Measurements from ENCODE around the gene STAG1. TPM values are rescaled to one million over a fixed set of nuclear protein-coding genes. Genes with fewer than 3 reads are reported as not detected.
"Not testable (repeated sequence)": the region's sequence is repeated elsewhere in the genome, so short reads cannot be mapped to it uniquely, and the experiment has no call there.

The STAG1 gene
- total and polyA plus RNA-seq, 12 donors: 7.5 to 39.8 (median 24.6) TPM

- 27 to 36% (median 34%) methylated on average over 3 of the region's 3 CpGs for WGBS, 4 donors
Measured at GRCh38 chr3:136516656-136517055, 235.5 kb downstream of the STAG1 start.

GRCh38 chr3:136516095-136516494, 236.1 kb downstream of the STAG1 start:
- H3K9me3 ChIP-seq (replicated peaks in 1 of 3): peaks cover 0 to 12% (median 0%) of the 10 kb centered on the region in 3 donors
- peak overlapping the region in 1 of 5 donors; percentile 4 for H3K27ac ChIP-seq
- H3K4me3 ChIP-seq: no peak overlapping the region
- peaks cover 14 to 35% of the 10 kb centered on the region in 2 donors for H3K4me1 ChIP-seq (replicated peaks in 1 of 2)
- intact Hi-C loops (cut with DNase I): no loop called here
- peak in 1 of 7 donors; percentile 10 for DNase-seq
- WGBS, 4 donors: 61 to 71% (median 69%) methylated on average over 5 of the region's 5 CpGs
- no peaks in the 10 kb centered on the region for H3K27me3 ChIP-seq
- no peaks in the 10 kb centered on the region for H3K36me3 ChIP-seq (replicated peaks in 1 of 2)
- TF ChIP-seq POLR2A (IDR thresholded peaks at IDR 0.05) (no peak), CTCF (IDR thresholded peaks at IDR 0.05) (no peak)

More at GRCh38 chr3:136516656-136517055, 235.5 kb downstream of the STAG1 start:
- TF ChIP-seq CTCF (IDR thresholded peaks at IDR 0.05): no peak
- TF ChIP-seq POLR2A (IDR thresholded peaks at IDR 0.05): no peak
- H3K9me3 ChIP-seq (replicated peaks in 1 of 3): peaks cover 0 to 12% (median 0%) of the 10 kb centered on the region in 3 donors
- no peaks in the 10 kb centered on the region for H3K27me3 ChIP-seq
- peaks cover 14 to 35% of the 10 kb centered on the region in 2 donors for H3K4me1 ChIP-seq (replicated peaks in 1 of 2)
- H3K27ac ChIP-seq: peak overlapping the region in 2 of 5 donors; percentile 4 to 25
- peak in 1 of 7 donors; percentile 27 for DNase-seq
- H3K4me3 ChIP-seq: no peak overlapping the region
- H3K36me3 ChIP-seq (replicated peaks in 1 of 2): no peaks in the 10 kb centered on the region
- intact Hi-C loops (cut with DNase I): no loop called here

- intact Hi-C loops (cut with DNase I); H3K36me3 ChIP-seq (replicated peaks in 1 of 2); H3K27me3 ChIP-seq; H3K4me3 ChIP-seq; DNase-seq; H3K9me3 ChIP-seq (replicated peaks in 1 of 3); H3K27ac ChIP-seq: not testable (repeated sequence)
- peaks cover 14 to 24% of the 10 kb centered on the region in 2 donors for H3K4me1 ChIP-seq (replicated peaks in 1 of 2)
- 87 to 98% (median 95%) methylated on average over 7 of the region's 7 CpGs for WGBS, 4 donors
Measured at GRCh38 chr3:136514533-136514932, 237.6 kb downstream of the STAG1 start.

- H3K27ac ChIP-seq: no peak overlapping the region
- 42 to 48% (median 45%) methylated on average over 2 of the region's 2 CpGs for WGBS, 4 donors
- intact Hi-C loops (cut with DNase I): no loop called here
- no peaks in the 10 kb centered on the region for H3K27me3 ChIP-seq
- DNase-seq: no peak
- no peaks in the 10 kb centered on the region for H3K36me3 ChIP-seq (replicated peaks in 1 of 2)
- no peak for TF ChIP-seq POLR2A (IDR thresholded peaks at IDR 0.05)
- no peak for TF ChIP-seq CTCF (IDR thresholded peaks at IDR 0.05)
- H3K4me3 ChIP-seq: no peak overlapping the region
- H3K4me1 ChIP-seq (replicated peaks in 1 of 2): peaks cover 14 to 24% of the 10 kb centered on the region in 2 donors
- H3K9me3 ChIP-seq (replicated peaks in 1 of 3): no peaks in the 10 kb centered on the region
Measured at GRCh38 chr3:136513367-136513766, 238.8 kb downstream of the STAG1 start.

- WGBS, 4 donors: 71 to 89% (median 86%) methylated on average over 1 of the region's 1 CpG
- H3K4me3 ChIP-seq: no peak overlapping the region
- H3K4me1 ChIP-seq (replicated peaks in 1 of 2): peaks cover 14 to 23% of the 10 kb centered on the region in 2 donors
- TF ChIP-seq CTCF (IDR thresholded peaks at IDR 0.05) (no peak), POLR2A (IDR thresholded peaks at IDR 0.05) (no peak)
- no peaks in the 10 kb centered on the region for H3K9me3 ChIP-seq (replicated peaks in 1 of 3)
- H3K27ac ChIP-seq: no peak overlapping the region
- intact Hi-C loops (cut with DNase I): no loop called here
- H3K36me3 ChIP-seq (replicated peaks in 1 of 2): no peaks in the 10 kb centered on the region
- H3K27me3 ChIP-seq: no peaks in the 10 kb centered on the region
- DNase-seq: no peak
Measured at GRCh38 chr3:136512381-136512780, 239.8 kb downstream of the STAG1 start.
